Right atrium auricular region (tissue), 2 donors: Measurements from ENCODE around the gene TSPAN9. TPM values are rescaled to one million over a fixed set of nuclear protein-coding genes. Genes with fewer than 3 reads are reported as not detected.

Source experiments
- DNase-seq: peaks from one replicate; pipeline ENCODE4 v3.0.0-alpha.2; 2019; ENCODE audit warnings: low spot score
- H3K27ac ChIP-seq, 2 donors: fragments of 200-600 bp; sonication (generic); 1 replicate in 1 of 2; 2 replicates in 1 of 2; pipeline ENCODE4 v1.5.1; 2016 to 2019
- H3K27me3 ChIP-seq, 2 donors: fragments of 200-600 bp; sonication (generic); one replicate each; pipeline versions ENCODE4 v1.5.1 to v1.6.0; 2017 to 2019
- H3K36me3 ChIP-seq: fragments of 200-600 bp; sonication (generic); one replicate; pipeline ENCODE4 v1.5.1; 2016
- H3K4me1 ChIP-seq, 2 donors: fragments of 200-600 bp; sonication (generic); one replicate each; pipeline versions ENCODE4 v1.5.1 to v1.6.0; 2017 to 2019
- H3K4me3 ChIP-seq, 2 donors: fragments of 200-600 bp; sonication (generic); 1 replicate in 1 of 2; 2 replicates in 1 of 2; pipeline ENCODE4 v1.5.1; 2017 to 2019; ENCODE audit warnings: mild to moderate bottlenecking in 1 of 2, moderate library complexity in 1 of 2
- H3K9me3 ChIP-seq, 2 donors: fragments of 200-600 bp; sonication (generic); one replicate each; pipeline ENCODE4 v1.5.1; 2019
- total RNA-seq, 2 donors: library from RNA; depleted of rRNA; stranded (reverse); fragments of >200 nt; gene quantifications; one replicate each; pipeline ENCODE4 v1.1.0, GENCODE V29; 2016
- TF ChIP-seq, protein P1 (sequence below), 2 donors: fragments of 200-600 bp; sonication (generic); IDR thresholded peaks; one replicate each; pipeline ENCODE4 v1.5.1; 2019; ENCODE audit warnings: antibody characterized with exemption in 2 of 2

Gene TSPAN9
- total RNA-seq, 2 donors from 2014 or later = 103 to 185 TPM

DNA sequence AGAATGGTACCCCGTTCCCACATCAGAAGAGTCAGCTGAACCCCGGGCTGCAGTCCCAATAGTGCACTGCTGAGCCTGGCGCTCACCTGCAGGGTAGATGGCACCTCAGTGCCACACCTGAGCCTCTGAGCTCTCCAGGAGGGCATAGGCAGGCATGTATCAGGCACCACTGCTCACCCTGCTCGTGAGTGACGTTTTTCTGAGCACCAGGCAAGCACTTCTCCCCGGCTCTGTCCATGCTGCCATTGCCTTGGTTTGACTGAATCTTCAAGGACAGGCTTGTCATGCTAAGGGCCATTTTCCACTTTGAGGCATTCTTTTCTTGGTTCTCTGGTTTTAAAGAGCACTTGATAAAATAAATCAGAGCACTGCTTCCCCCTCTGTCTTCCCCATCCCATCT lies 252.2 kb downstream of the TSPAN9 start:
- H3K27ac ChIP-seq = no peak overlapping the region
- H3K36me3 ChIP-seq = no peaks in the 10 kb centered on the region
- no peak for DNase-seq
- H3K9me3 ChIP-seq = no peaks in the 10 kb centered on the region
- TF ChIP-seq, protein P1, sequence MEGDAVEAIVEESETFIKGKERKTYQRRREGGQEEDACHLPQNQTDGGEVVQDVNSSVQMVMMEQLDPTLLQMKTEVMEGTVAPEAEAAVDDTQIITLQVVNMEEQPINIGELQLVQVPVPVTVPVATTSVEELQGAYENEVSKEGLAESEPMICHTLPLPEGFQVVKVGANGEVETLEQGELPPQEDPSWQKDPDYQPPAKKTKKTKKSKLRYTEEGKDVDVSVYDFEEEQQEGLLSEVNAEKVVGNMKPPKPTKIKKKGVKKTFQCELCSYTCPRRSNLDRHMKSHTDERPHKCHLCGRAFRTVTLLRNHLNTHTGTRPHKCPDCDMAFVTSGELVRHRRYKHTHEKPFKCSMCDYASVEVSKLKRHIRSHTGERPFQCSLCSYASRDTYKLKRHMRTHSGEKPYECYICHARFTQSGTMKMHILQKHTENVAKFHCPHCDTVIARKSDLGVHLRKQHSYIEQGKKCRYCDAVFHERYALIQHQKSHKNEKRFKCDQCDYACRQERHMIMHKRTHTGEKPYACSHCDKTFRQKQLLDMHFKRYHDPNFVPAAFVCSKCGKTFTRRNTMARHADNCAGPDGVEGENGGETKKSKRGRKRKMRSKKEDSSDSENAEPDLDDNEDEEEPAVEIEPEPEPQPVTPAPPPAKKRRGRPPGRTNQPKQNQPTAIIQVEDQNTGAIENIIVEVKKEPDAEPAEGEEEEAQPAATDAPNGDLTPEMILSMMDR (IDR thresholded peaks at IDR 0.05) = no peak
- no peak overlapping the region for H3K4me3 ChIP-seq
- H3K4me1 ChIP-seq = peaks cover 0 to 14% of the 10 kb centered on the region in 2 donors
- H3K27me3 ChIP-seq = no peaks in the 10 kb centered on the region

DNA sequence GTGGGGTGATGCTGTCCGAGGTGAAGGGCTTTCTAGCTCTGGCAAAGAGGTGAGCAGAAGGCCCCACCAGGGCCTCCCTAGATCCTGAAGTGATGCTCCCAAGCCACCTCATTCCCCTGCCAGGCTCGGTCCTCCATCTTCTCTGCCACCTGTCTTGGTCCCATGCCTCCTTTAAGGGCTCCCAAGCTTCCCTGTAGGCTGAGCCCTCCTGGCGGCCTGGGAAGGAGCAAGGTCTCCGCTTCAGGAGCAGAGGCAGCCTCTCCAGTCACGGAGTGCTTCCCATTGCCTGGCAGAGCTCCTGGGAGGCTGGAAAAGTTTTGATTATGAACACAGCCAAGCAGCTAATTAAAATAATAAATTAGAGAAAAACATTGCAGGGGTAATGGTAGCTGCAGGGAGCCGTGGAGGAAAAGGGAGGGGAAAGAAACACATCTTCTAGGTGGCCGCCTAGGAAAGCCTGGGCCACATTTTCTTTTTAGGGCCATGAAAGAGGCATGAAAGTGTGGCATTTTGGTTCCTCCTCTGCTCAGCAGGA lies 253.9 kb downstream of the TSPAN9 start:
- H3K27ac ChIP-seq = no peak overlapping the region
- H3K9me3 ChIP-seq = no peaks in the 10 kb centered on the region
- H3K27me3 ChIP-seq = no peaks in the 10 kb centered on the region
- no peaks in the 10 kb centered on the region for H3K36me3 ChIP-seq
- peaks cover 0 to 17% of the 10 kb centered on the region in 2 donors for H3K4me1 ChIP-seq
- DNase-seq = no peak
- H3K4me3 ChIP-seq = no peak overlapping the region
- TF ChIP-seq, protein P1 (IDR thresholded peaks at IDR 0.05) = no peak

DNA sequence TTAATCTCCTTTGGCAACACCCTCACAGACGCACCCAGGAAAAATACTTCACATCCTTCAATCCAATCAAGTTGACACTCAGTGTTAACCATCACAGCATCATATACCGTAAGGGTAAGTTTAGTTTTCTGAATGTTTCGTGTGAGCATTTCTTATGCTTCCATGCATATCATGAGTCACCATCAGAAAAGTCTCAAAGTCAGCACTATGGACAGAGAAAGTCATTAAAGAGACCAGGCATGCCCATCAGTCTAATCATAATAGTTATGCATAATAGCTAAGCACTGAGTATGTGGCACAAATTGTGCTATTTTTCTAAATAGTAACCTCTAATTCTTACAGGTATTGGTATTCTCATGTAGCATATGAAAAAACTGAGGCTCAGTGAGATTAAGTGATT lies 255.0 kb downstream of the TSPAN9 start:
- H3K9me3 ChIP-seq = no peaks in the 10 kb centered on the region
- no peak overlapping the region for H3K4me3 ChIP-seq
- no peaks in the 10 kb centered on the region for H3K36me3 ChIP-seq
- DNase-seq = no peak
- peaks cover 0 to 25% of the 10 kb centered on the region in 2 donors for H3K4me1 ChIP-seq
- no peak overlapping the region for H3K27ac ChIP-seq
- no peaks in the 10 kb centered on the region for H3K27me3 ChIP-seq
- TF ChIP-seq, protein P1 (IDR thresholded peaks at IDR 0.05) = no peak

DNA sequence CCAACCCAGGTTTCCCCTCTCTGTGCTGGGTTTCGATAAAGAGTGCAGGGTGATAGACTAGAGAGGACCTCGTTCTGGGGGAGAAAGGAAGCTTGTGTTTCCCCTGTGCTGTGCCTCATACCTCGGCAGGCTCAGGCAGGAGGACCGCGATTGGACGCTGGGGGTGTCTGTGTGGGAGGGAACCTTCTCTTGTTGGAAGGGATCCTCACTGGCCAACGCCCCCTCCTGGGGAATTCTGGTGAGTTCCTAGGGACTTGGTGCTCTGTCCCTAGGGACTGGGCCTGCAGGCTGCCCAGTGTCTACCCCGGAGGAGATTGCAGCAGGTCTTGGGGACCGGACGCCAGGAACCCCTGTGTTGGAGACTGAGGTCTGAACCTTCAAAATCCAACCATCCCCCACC lies 256.4 kb downstream of the TSPAN9 start:
- Histone ChIP-seq H3K4me3 (no peak overlapping the region), H3K27me3 (no peaks in the 10 kb centered on the region), H3K9me3 (no peaks in the 10 kb centered on the region), H3K36me3 (no peaks in the 10 kb centered on the region), H3K4me1 (peaks cover 0 to 28% of the 10 kb centered on the region in 2 donors), H3K27ac (peak overlapping the region; percentile 26 to 40)
- DNase-seq = no peak
- TF ChIP-seq, protein P1 (IDR thresholded peaks at IDR 0.05) = no peak

DNA sequence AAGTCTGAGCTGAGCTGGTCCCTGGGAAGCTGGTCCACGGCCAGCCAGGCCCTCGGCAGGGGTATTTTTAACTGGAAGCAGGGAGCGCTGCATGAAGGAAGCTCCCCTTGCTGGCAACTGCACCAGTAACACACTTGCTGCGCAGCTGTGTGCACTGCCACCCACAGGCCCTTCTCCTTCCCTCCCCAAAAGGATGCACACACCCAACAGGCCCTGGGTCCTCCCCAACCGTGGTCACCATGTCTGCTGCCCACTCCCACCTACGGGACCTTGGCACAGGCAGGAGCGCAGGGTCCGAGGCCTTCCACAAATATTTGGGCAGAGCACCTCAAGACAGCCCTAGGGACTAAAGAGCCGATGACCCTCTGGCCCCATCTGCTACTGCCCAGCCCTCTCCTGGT lies 256.8 kb downstream of the TSPAN9 start:
- H3K36me3 ChIP-seq = no peaks in the 10 kb centered on the region
- TF ChIP-seq, protein P1 (IDR thresholded peaks at IDR 0.05) = peak in 1 of 2 donors; percentile 52
- DNase-seq = no peak
- no peaks in the 10 kb centered on the region for H3K27me3 ChIP-seq
- no peak overlapping the region for H3K4me3 ChIP-seq
- peak overlapping the region; percentile 29 to 40 for H3K27ac ChIP-seq
- no peaks in the 10 kb centered on the region for H3K9me3 ChIP-seq
- peaks cover 0 to 28% of the 10 kb centered on the region in 2 donors for H3K4me1 ChIP-seq

DNA sequence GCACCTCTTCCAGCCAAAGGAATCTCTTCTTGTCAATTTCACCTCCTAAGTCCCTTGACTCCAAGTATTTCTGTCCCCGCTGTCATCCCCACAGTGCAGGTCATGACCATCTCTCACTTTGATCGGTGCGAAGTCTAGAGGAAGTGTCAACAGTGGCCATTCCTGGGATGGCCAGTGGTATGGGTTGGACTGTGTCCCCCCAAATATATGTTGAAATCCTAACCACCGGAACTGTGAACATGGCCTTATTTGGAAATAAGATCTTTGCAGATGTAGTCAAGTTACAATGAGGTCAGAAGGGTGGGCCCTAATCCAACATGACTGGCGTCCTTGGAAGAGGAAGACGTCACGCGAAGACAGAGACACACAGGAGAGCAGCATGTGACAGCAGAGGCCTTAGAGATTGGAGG lies 257.9 kb downstream of the TSPAN9 start:
- no peak for DNase-seq
- Histone ChIP-seq H3K4me3 (no peak overlapping the region), H3K4me1 (peaks cover 0 to 28% of the 10 kb centered on the region in 2 donors), H3K27ac (no peak overlapping the region), H3K27me3 (no peaks in the 10 kb centered on the region), H3K36me3 (no peaks in the 10 kb centered on the region), H3K9me3 (no peaks in the 10 kb centered on the region)
- TF ChIP-seq, protein P1 (IDR thresholded peaks at IDR 0.05) = no peak
